PFSK-1 (cell line): ENCODE results near the gene PROB1.

Source experiments
- FOXP2 ChIP-seq: optimal IDR thresholded peaks from 2 replicates; pipeline ENCODE3; 2011; ENCODE audit warnings: borderline replicate concordance, control low read depth, inconsistent platforms; ENCODE audit not compliant: insufficient read depth; ENCODE audit errors: extremely low read length, extremely low read depth
- POLR2AphosphoS5 ChIP-seq: IDR thresholded peaks from 2 replicates; pipeline ENCODE4 v1.6.1; 2012; ENCODE audit warnings: low read depth, mild to moderate bottlenecking, control low read depth, low read length, moderate library complexity
- REST ChIP-seq, 2 experiments: IDR thresholded peaks; 2 replicates each; pipeline versions ENCODE4 v1.6.1 to v1.8.0; 2011 to 2012; ENCODE audit warnings: low read depth in 2 of 2, low read length in 2 of 2, control low read depth in 1 of 2, inconsistent platforms in 1 of 2, mild to moderate bottlenecking in 1 of 2, moderate library complexity in 1 of 2; ENCODE audit not compliant: insufficient read depth in 1 of 2
- SIN3A ChIP-seq: IDR thresholded peaks from 2 replicates; pipeline ENCODE4 v1.6.1; 2012; ENCODE audit warnings: mild to moderate bottlenecking, low read length, moderate library complexity, borderline replicate concordance; ENCODE audit not compliant: insufficient read depth
- TAF1 ChIP-seq: IDR thresholded peaks from 2 replicates; pipeline ENCODE4 v1.6.1; 2012; ENCODE audit warnings: low read length, control low read depth, borderline replicate concordance; ENCODE audit not compliant: insufficient read depth

PROB1 gene

GRCh38 chr5:139388198-139388821 lies 6.6 kb downstream of the PROB1 start:
- TF ChIP-seq TAF1 (no peak), SIN3A (no peak), POLR2AphosphoS5 (no peak), REST (IDR thresholded peaks at IDR 0.05; ENCODE audit: insufficient read depth in 1 of 2, low read depth in 2 of 2, low read length in 2 of 2) (no peak), FOXP2 (no peak)

GRCh38 chr5:139387611-139388197 lies 7.2 kb downstream of the PROB1 start:
- TF ChIP-seq POLR2AphosphoS5 (no peak), FOXP2 (no peak), REST (IDR thresholded peaks at IDR 0.05; ENCODE audit: insufficient read depth in 1 of 2, low read depth in 2 of 2, low read length in 2 of 2) (no peak), TAF1 (no peak), SIN3A (no peak)

GRCh38 chr5:139386050-139386438 lies 8.9 kb downstream of the PROB1 start:
- TF ChIP-seq POLR2AphosphoS5 (no peak), TAF1 (no peak), REST (IDR thresholded peaks at IDR 0.05; ENCODE audit: insufficient read depth in 1 of 2, low read depth in 2 of 2, low read length in 2 of 2) (no peak), SIN3A (no peak), FOXP2 (no peak)

- no peak for TF ChIP-seq SIN3A
- no peak for TF ChIP-seq FOXP2
- no peak for TF ChIP-seq REST (IDR thresholded peaks at IDR 0.05; ENCODE audit: insufficient read depth in 1 of 2, low read depth in 2 of 2, low read length in 2 of 2)
- TF ChIP-seq TAF1, result no peak
- TF ChIP-seq POLR2AphosphoS5, result no peak
Observed at GRCh38 chr5:139385061-139386049, 9.5 kb downstream of the PROB1 start.
